Activated CD4-positive, alpha-beta T cell treated with anti-CD3 and anti-CD28 coated beads for 24 hours (primary cell): ENCODE measurements around the gene ANKRD2.
"Not testable (repeated sequence)": the region's sequence is repeated elsewhere in the genome, so short reads cannot be mapped to it uniquely, and the experiment has no call there.

ENCODE experiments used
- DNase-seq, 2 donors: peaks; one replicate each; pipeline ENCODE4 v3.0.0-alpha.2; 2020; ENCODE audit warnings: low read depth in 2 of 2

Gene ANKRD2

DNA sequence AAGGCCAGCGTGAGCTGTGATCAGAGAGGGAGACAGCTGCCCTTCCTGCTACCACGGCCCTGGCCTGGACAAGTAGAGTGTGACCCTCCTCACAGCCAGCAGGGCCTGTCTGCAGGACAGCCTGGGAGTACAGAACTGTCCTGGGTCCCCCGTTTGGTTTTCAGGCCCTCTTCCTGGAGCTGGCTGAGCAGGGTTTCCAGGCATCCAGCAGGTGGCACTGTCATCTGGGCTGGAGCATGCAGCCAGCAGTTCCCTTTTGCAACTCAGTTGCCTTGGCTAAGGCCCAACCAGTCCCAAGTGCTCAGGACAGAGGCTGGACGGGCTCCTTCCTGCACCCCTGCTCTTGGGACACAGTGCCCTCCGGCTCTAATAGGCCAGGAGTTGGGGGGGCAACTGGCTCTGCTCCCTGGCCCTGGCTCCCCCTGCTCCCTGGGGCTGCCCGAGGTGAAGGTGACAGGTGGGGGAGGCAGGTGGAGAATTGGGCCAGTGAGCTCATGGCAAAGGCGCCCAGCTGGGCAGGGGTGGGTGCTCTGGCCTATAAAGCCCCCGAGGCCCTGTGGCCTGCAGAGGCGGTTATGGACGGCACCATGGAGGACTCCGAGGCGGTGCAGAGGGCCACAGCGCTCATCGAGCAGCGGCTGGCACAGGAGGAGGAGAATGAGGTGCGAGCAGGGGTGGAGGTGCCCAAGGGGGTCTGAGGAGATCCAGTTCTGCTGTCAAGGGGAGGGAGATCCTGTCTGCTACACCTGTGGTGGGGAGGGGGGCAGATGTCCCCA, at the start of gene ANKRD2:
ANKRD2 (plus strand) TSS at position 566 of the 776 bp plus-strand sequence; CDS start at position 576, 10 bp downstream.
- DNase-seq: peak; percentile 29 to 47

DNA sequence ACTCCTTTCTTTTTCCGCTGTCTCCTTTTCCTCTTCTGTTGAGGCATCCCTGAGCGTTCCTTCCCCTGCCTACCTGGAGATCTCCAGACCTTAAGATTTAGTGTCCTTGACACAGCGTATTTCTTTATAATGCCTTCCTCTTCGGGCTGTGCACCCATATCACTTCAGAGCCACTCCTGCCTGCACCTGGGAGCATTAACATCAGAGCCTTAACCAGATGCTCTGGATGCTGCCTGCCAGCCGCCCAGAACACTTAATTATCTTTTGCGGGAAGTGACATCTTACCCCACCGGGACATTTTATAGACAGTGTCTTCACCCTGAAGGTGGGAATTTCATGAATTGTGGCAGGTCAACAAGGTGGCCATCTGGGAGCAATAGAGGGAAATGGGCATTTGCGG, 49.6 kb upstream of the ANKRD2 start:
- DNase-seq: no peak

DNA sequence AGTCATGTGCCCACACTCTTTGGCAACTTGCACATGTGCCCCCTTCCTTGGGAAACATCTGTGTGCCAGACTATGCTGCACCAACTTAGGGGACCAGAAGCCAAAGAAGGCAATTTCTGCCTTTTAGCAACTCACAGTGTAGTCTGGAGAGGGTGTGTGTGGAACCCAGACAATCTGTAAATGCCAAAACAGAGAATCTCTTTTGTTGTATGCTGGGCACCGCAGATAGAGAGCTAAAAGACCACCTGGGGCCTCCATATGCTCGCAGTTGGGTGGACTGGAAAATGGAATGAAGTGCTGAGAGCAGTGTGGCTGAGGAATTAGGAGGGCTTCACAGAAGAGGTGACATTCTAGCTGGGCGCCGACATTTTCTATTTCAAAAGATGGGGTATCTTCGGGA, 47.5 kb upstream of the ANKRD2 start:
- DNase-seq: no peak

DNA sequence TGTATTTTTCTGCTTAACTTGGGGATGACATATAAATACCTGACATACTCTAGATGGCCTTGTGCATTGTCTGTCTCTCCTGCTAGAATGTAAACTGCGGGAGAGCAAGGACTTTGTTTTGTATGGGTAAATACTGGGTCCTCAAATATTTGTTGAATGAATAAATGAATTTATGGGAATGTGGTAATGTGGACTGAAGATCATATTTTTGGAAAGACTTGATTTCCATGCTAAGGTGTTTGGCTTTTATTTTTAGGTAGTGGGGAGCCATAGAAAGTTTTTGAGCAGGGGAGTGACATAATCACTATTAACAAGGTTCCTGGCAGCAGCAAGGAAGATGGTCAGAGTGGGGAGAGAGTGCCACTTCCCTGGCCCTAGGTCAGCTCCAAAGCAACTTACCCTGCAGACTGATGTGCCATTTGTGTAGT, 46.9 kb upstream of the ANKRD2 start:
- no peak for DNase-seq

- DNase-seq: not testable (repeated sequence)
These were observed 43.7 kb upstream of the ANKRD2 start for GRCh38 chr10:97528876-97529275.

GRCh38 chr10:97529685-97530465, 42.7 kb upstream of the ANKRD2 start:
- DNase-seq: no peak

DNA sequence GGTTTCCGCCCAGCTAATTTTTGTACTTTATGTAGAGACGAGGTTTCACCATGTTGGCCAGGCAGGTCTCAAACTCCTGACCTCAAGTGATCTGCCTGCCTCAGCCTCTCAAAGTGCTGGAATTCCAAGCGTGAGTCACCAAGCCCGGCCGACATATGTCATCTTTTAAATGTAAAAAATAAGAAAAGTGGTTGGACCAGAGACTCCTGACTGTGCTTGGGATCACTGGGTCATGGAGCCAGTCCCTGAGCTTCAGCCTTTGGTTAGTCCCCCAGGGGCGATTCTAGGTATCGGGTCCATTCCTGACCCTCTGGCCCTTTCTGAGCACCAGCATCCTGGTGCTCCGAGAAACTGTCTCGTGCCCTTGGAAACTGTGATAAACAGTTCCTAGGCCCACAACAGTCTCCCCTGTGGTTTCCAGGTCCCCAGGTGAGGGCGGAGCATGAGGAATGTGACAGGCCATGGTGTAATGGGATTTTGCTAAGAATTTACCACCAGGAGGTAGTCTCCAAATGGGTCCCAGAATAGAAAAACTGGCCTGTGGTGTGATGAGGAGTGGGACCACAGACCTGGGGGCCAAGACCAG, 41.1 kb upstream of the ANKRD2 start:
- no peak for DNase-seq

DNA sequence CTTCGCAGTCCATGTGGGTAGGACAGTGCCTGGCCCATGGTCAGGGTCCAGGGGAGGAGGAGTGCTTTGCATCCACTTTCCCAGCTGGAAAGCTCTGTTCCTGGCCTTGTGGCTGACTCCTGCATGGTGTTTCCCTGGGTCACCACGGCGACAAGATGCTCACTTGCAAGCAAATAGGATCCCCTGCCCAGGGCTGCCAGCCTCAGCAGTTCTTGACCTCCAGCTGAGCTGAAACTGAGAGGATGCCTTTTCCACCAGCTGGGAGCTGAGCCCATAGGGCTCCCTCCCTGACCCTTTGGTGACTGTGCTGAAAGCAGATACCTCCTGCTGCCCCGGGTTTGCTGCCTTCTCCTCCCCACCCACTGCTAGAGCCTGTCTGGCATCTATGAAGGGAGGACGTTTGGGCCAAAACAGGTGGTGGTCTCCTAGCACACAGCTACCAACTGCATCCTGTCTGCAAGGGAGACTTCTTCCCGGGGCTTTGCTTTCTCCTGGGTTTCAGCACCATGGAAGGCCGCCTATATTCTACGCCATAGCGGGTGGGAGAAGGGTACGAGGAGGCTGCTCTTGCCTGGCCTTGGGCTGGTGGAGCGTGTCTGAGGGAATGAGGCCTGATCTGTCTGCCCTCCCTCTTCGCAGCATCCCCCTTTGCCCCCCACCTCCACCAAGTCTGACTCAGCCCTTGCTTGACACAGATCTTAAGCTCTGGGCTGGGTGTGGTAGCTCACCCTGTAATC, 39.5 kb upstream of the ANKRD2 start:
- DNase-seq: no peak

DNA sequence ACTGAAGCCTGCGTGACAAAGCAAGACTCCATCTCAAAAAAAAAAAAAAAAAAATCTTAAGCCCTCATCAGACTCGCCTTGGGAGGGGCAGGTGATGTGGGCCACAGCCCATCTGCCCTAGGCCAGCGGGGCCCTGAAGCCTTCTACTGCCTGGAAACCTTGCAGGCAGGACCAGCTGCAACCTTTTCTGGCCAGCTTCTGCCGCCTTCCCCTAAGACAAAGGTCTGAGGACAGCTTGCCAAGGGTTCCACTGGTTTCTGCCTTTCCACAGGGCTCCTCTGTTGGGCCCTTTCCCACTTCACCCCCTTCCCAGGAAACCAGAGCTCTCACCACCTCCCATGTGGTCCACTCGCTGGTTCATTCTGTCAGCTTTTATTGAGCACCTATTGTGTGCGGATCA, 38.7 kb upstream of the ANKRD2 start:
- no peak for DNase-seq

- DNase-seq: peak in 1 of 2 donors; percentile 37
These were observed 37.7 kb upstream of the ANKRD2 start for GRCh38 chr10:97534746-97535367.

DNA sequence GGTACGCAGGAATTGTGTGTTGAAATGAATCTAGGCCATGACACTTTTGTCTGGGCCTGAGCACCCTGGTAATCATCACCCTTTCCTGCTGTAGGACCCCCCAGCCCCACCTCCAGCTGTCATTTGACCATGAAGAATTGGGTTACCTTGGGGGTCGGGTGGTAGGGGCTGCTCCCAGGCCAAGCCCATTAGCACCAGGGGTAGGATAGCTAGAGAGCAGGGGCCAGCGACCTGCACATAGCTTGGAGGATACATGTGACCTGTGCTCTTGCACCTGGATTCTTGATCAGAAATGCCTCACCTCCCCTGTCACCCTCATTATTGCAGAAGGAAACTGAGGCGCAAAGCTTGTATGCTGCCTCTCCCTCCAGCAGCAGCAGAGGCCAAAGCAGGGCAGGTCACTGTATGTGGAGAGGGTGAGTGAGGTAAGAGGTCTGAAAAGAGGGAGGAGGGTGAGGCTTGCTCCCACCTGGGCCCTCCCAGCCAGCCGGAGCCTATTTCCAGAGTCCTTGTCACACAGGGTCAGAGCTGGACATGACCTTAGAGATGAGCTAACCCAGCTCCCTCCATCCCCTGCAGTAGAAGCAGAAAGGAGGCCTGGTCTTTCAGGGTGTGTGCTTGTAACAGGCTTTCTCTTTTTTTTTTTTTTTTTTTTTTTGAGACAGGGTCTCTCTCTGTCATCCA, 35.3 kb upstream of the ANKRD2 start:
- DNase-seq: no peak

GRCh38 chr10:97538411-97538810, 34.2 kb upstream of the ANKRD2 start:
- no peak for DNase-seq

- no peak for DNase-seq
These were observed 33.7 kb upstream of the ANKRD2 start for GRCh38 chr10:97538839-97539238.

DNA sequence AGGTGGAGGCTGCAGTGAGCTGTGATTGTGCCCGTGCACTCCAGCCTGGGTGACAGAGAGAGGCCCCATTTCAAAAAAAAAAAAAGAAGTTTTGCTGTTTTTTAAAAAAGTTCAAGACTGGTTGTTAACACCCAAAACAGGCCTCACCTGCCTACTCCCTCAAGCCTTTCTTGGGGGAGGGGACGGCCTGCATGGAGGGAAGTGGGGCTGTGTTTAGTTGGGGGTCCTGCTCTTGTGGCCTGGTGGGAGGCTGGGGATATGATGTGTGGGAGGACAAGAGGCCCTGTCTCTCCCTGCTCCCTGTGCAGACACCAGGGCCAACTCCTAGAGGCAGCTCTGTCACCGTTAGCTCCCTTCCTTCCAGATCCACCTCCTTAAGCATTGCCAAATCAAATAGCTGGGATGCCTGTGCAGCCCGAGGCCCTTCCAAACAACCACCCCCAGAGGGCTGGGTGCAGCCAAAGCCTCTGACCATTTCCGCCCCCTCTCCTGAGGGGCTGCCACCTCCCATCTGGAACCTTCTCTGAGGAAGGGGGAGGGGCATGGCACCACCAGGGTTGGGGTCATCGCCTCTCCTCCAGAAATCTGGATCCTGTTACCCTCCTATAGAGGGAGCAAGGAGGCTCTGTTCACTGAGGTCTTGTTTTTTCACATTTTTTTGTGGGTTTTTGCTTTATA, 32.9 kb upstream of the ANKRD2 start:
- no peak for DNase-seq

DNA sequence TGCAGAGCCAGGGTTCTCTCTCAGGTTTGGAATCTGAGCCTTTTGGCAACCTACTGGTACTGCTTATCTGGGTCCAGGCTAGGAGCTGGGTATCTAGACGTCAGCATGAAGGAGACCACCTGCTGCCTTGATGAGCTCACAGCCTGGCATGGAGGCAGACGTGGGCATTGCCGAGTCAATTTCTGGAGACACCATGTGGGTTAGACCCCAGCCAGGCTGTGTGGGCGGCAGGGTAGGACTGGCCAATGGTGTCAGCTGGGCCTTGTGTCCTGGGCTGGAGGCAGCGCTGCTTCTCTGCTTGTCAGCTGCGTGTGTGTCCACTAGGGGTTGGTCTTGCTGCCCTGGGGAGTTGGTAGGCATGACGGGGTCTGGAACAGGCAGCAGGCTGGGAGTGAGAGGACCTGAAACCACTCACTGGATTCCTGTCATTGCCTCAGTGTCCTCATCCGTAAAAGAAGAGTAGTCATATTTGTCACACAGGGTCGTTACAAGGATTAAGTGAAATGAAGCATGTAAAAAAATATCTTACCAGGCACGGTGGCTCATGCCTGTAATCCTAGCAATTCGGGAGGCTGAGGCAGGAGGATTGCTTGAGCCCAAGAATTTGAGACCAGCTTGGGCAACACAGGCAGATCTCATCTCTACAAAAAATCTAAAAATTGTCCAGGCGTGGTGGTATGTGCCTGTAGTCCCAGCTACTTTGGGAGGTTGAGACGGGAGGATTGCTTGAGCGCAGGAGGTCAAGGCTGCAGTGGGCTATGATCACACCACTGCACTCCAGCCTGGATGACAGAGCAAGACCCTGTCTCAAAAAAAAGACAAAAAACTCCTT, 31.7 kb upstream of the ANKRD2 start:
- no peak for DNase-seq

DNA sequence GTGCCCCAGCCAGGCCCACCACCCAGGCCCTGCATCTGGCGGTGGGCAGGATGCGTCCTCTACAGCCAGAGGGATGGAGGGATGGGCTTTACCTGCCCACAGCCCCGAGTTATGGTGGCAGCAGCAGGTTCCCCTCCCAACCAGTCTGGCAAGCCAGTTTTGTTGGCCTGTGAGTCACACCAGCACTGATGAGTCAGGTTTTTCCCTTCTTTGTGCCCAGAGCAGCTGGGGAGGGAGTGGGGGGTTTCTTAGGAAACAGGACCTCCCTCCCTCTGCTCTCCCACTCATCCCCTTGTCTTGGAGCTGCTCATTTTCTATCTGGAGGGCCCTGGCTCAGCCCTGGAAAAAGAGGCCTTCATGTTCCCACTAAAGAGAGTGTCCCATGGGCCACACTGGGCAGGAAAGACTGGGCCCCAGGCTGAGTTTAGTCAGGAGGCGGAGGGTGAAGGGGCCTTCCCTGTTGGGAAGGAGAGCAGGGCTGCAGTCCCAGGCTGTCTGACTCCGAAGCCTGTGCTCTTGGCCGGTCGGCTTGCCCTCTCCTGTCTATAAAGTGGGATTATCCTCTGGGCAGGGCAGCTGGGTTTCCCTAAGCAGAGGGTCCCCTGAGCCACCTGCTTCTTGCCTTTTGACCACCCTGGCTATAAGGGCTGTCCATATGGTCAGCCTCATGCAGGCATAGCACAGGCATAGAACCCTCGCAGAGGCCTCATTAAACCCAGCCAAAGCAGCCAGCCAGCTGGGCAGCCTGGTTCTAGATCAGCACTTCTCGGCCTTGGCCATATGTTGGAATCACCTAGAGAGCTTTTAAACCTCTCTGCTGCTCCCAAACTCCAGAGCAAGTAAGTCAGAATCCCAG, 30.2 kb upstream of the ANKRD2 start:
- peak; percentile 26 to 27 for DNase-seq

- DNase-seq: peak; percentile 28 to 46
These were observed 29.5 kb upstream of the ANKRD2 start for GRCh38 chr10:97543025-97543546.
